Esophagus squamous epithelium (tissue), 5 donors: Measurements from ENCODE around the gene GRK5. TPM values are rescaled to one million over a fixed set of nuclear protein-coding genes. Genes with fewer than 3 reads are reported as not detected.

Experiments
- DNase-seq: peaks from one replicate; lab custom pipeline; 2025; lab: John Stamatoyannopoulos, UW
- H3K27ac ChIP-seq, 4 donors: fragments of 200-600 bp; sonication (generic); one replicate each; pipeline ENCODE4 v1.5.1; 2016 to 2019; ENCODE audit warnings: mild to moderate bottlenecking in 1 of 4
- H3K27me3 ChIP-seq, 4 donors: fragments of 200-600 bp; sonication (generic); 1 replicate in 3 of 4; 2 replicates in 1 of 4; pipeline versions ENCODE4 v1.5.1 to v1.6.0; 2017 to 2021; ENCODE audit warnings: antibody characterized with exemption in 1 of 4
- H3K36me3 ChIP-seq, 3 donors: fragments of 200-600 bp; sonication (generic); one replicate each; pipeline ENCODE4 v1.5.1; 2016 to 2019
- H3K4me1 ChIP-seq, 3 donors: fragments of 200-600 bp; sonication (generic); one replicate each; pipeline ENCODE4 v1.5.1; 2017 to 2019
- H3K4me3 ChIP-seq, 4 donors: fragments of 200-600 bp; sonication (generic); 1 replicate in 3 of 4; 2 replicates in 1 of 4; pipeline ENCODE4 v1.5.1; 2016 to 2019; ENCODE audit warnings: mild to moderate bottlenecking in 2 of 4, moderate library complexity in 1 of 4
- H3K9me3 ChIP-seq, 3 donors: fragments of 200-600 bp; sonication (generic); one replicate each; pipeline ENCODE4 v1.5.1; 2016 to 2019
- POLR2A ChIP-seq, 4 donors: fragments of 450-650 bp; IDR thresholded peaks; one replicate each; pipeline ENCODE4 v1.6.1; 2017; ENCODE audit warnings: antibody characterized with exemption in 4 of 4, mild to moderate bottlenecking in 4 of 4, moderate library complexity in 3 of 4
- WGBS, 2 donors: methylation state at CpG; one replicate each; pipeline ENCODE4 v1.1.5; 2018; 5-methylcytosine and 5-hydroxymethylcytosine counted together
- intact Hi-C: fragments of 100-400 bp; cut with DNase I; formaldehyde crosslinking; loops from one replicate; pipeline ENCODE4 v1.15.0; 2022
- total RNA-seq, 4 donors: library from RNA; depleted of rRNA; stranded (reverse); fragments of >200 nt; gene quantifications; one replicate each; pipeline ENCODE4 v1.1.0, GENCODE V29; 2016
- TF ChIP-seq, protein P1 (sequence below), 6 experiments: fragments of 450-650 bp in 4 of 6; fragments of 200-600 bp in 2 of 6; sonication (generic) in 2 of 6; IDR thresholded peaks; one replicate each; pipeline ENCODE4 v1.5.1; 2016 to 2019; ENCODE audit warnings: antibody characterized with exemption in 6 of 6, mild to moderate bottlenecking in 4 of 6, moderate library complexity in 4 of 6
- donor health status: DM: yes; HTN: yes; CAD: no.

GRK5 gene
- total RNA-seq, 4 donors from 2014 or later = 2.4 to 18.9 (median 6.3) TPM

DNA sequence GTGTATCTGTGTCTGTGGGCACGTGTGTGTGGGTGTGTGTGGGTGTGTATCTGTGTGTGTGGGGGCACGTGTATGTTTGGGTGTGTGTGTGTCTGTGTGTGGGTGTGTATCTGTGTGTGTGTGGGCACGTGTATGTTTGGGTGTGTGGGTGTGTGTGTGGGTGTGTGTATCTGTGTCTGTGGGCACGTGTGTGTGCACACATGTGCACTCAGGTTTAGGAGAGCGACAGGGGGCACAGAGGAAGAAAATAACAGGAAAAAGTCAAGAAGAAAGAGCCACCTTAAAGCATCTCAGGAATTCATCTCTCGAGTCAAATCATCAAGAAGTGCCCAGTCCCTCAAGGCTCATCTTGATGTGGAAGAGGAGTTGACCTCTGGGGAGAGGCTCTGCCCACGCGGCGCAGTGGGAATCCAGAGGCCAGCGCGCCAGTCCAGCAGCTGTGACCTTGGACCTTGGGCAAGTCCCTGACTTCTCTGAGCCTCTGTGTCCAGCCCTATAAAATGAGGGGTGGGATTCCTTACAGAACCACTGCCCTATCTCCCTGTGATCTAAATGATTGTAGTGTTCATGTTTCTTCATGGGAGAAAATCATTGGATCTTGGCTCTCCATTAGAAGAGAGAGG is 187.4 kb downstream of the GRK5 start:
- intact Hi-C loops = no loop called here
- Histone ChIP-seq H3K9me3 (no peaks in the 10 kb centered on the region), H3K4me1 (peaks cover 0 to 39% (median 21%) of the 10 kb centered on the region in 3 donors), H3K27ac (peak overlapping the region; percentile 52 to 88 (median 76)), H3K27me3 (no peaks in the 10 kb centered on the region), H3K4me3 (no peak overlapping the region), H3K36me3 (peaks cover 0 to 12% (median 0%) of the 10 kb centered on the region in 3 donors)
- no peak for DNase-seq
- 68 to 78% methylated on average over 4 to 9 of the region's 11 CpGs for WGBS, 2 donors
- TF ChIP-seq, protein P1, sequence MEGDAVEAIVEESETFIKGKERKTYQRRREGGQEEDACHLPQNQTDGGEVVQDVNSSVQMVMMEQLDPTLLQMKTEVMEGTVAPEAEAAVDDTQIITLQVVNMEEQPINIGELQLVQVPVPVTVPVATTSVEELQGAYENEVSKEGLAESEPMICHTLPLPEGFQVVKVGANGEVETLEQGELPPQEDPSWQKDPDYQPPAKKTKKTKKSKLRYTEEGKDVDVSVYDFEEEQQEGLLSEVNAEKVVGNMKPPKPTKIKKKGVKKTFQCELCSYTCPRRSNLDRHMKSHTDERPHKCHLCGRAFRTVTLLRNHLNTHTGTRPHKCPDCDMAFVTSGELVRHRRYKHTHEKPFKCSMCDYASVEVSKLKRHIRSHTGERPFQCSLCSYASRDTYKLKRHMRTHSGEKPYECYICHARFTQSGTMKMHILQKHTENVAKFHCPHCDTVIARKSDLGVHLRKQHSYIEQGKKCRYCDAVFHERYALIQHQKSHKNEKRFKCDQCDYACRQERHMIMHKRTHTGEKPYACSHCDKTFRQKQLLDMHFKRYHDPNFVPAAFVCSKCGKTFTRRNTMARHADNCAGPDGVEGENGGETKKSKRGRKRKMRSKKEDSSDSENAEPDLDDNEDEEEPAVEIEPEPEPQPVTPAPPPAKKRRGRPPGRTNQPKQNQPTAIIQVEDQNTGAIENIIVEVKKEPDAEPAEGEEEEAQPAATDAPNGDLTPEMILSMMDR (IDR thresholded peaks at IDR 0.05) = no peak
- TF ChIP-seq POLR2A (IDR thresholded peaks at IDR 0.05) = no peak

- H3K36me3 ChIP-seq = peaks cover 0 to 12% (median 0%) of the 10 kb centered on the region in 3 donors
- intact Hi-C loops = no loop called here
- peak in 1 of 4 donors; percentile 18 for TF ChIP-seq POLR2A (IDR thresholded peaks at IDR 0.05)
- TF ChIP-seq, protein P1 (IDR thresholded peaks at IDR 0.05) = no peak
- H3K4me1 ChIP-seq = peaks cover 0 to 39% (median 21%) of the 10 kb centered on the region in 3 donors
- H3K9me3 ChIP-seq = no peaks in the 10 kb centered on the region
- H3K4me3 ChIP-seq = no peak overlapping the region
- H3K27me3 ChIP-seq = no peaks in the 10 kb centered on the region
- H3K27ac ChIP-seq = peak overlapping the region; percentile 52 to 88 (median 76)
- no peak for DNase-seq
- 83 to 88% methylated on average over 16 to 17 of the region's 24 CpGs for WGBS, 2 donors
Observed at GRCh38 chr10:119395280-119396007, 188.1 kb downstream of the GRK5 start.

GRCh38 chr10:119396008-119396708 is 188.8 kb downstream of the GRK5 start:
- no peak for DNase-seq
- peaks cover 0 to 41% (median 23%) of the 10 kb centered on the region in 3 donors for H3K4me1 ChIP-seq
- no peaks in the 10 kb centered on the region for H3K27me3 ChIP-seq
- intact Hi-C loops = no loop called here
- H3K9me3 ChIP-seq = no peaks in the 10 kb centered on the region
- no peak for TF ChIP-seq POLR2A (IDR thresholded peaks at IDR 0.05)
- TF ChIP-seq, protein P1 (IDR thresholded peaks at IDR 0.05) = no peak
- H3K4me3 ChIP-seq = no peak overlapping the region
- peak overlapping the region in 3 of 4 donors; percentile 73 to 88 (median 79) for H3K27ac ChIP-seq
- H3K36me3 ChIP-seq = peaks cover 0 to 12% (median 0%) of the 10 kb centered on the region in 3 donors
- WGBS, 2 donors = 77 to 100% methylated on average over 5 to 9 of the region's 10 CpGs

- peak overlapping the region in 3 of 4 donors; percentile 7 to 79 (median 73) for H3K27ac ChIP-seq
- intact Hi-C loops = no loop called here
- no peak for DNase-seq
Observed at GRCh38 chr10:119396709-119397071, 189.3 kb downstream of the GRK5 start.

More at GRCh38 chr10:119396709-119397071, 189.3 kb downstream of the GRK5 start:
- WGBS, 2 donors = 83 to 88% methylated on average over 1 of the region's 1 CpG
- H3K4me1 ChIP-seq = peaks cover 0 to 44% (median 24%) of the 10 kb centered on the region in 3 donors
- no peak overlapping the region for H3K4me3 ChIP-seq
- H3K9me3 ChIP-seq = no peaks in the 10 kb centered on the region
- H3K27me3 ChIP-seq = no peaks in the 10 kb centered on the region
- H3K36me3 ChIP-seq = peaks cover 0 to 12% (median 0%) of the 10 kb centered on the region in 3 donors
- no peak for TF ChIP-seq POLR2A (IDR thresholded peaks at IDR 0.05)
- TF ChIP-seq, protein P1 (IDR thresholded peaks at IDR 0.05) = no peak
